Prostate gland (tissue), 2 donors: Measurements from ENCODE around the gene JMJD1C. TPM values are rescaled to one million over a fixed set of nuclear protein-coding genes. Genes with fewer than 3 reads are reported as not detected.

Experiments used
- DNase-seq: peaks from one replicate; pipeline ENCODE4 v3.0.0-alpha.2; 2019; ENCODE audit warnings: low spot score
- H3K27ac ChIP-seq, 2 donors: fragments of 200-600 bp; sonication (generic); 2 replicates each; pipeline ENCODE4 v1.5.1; 2017 to 2019
- H3K27me3 ChIP-seq: fragments of 200-600 bp; sonication (generic); replicated peaks from 2 replicates; pipeline ENCODE4 v1.5.1; 2019; ENCODE audit not compliant: insufficient read depth
- H3K36me3 ChIP-seq, 2 donors: fragments of 200-600 bp; sonication (generic); 1 replicate in 1 of 2; 2 replicates in 1 of 2; pipeline versions ENCODE4 v1.5.1 to v1.8.1; 2017 to 2019
- H3K4me1 ChIP-seq: fragments of 200-600 bp; sonication (generic); replicated peaks from 2 replicates; pipeline ENCODE4 v1.5.1; 2019
- H3K4me3 ChIP-seq, 2 donors: fragments of 200-600 bp; sonication (generic); 2 replicates each; pipeline ENCODE4 v1.5.1; 2017 to 2019
- H3K9me3 ChIP-seq: fragments of 200-600 bp; sonication (generic); 2 replicates; pipeline ENCODE4 v1.5.1; 2017
- POLR2A ChIP-seq: fragments of 450-650 bp; IDR thresholded peaks from one replicate; pipeline ENCODE4 v1.6.1; 2016; ENCODE audit warnings: antibody characterized with exemption, mild to moderate bottlenecking
- POLR2AphosphoS5 ChIP-seq: sonication (generic); formaldehyde crosslinking; IDR thresholded peaks from one replicate; pipeline ENCODE4 v1.6.1; 2017; ENCODE audit warnings: antibody characterized with exemption
- WGBS: methylation state at CpG from one replicate; pipeline ENCODE4 v1.1.5; 2018; 5-methylcytosine and 5-hydroxymethylcytosine counted together
- intact Hi-C: fragments of 100-400 bp; cut with DNase I; formaldehyde crosslinking; loops from one replicate; pipeline ENCODE4 v1.14.2; 2022
- total RNA-seq, 2 donors: library from RNA; depleted of rRNA; stranded (reverse); fragments of >200 nt; gene quantifications; one replicate each; pipeline ENCODE4 v1.1.0, GENCODE V29; 2016
- TF ChIP-seq, protein P1 (sequence below), 4 experiments: fragments of 200-600 bp in 2 of 4; fragments of 450-650 bp in 2 of 4; sonication (generic) in 2 of 4; IDR thresholded peaks; 1 replicate in 3 of 4; 2 replicates in 1 of 4; pipeline ENCODE4 v1.5.1; 2016 to 2019; ENCODE audit warnings: antibody characterized with exemption in 4 of 4, mild to moderate bottlenecking in 2 of 4, moderate library complexity in 2 of 4

The JMJD1C gene
- total RNA-seq, 2 donors from 2014 or later = 66.9 to 97.9 TPM

DNA sequence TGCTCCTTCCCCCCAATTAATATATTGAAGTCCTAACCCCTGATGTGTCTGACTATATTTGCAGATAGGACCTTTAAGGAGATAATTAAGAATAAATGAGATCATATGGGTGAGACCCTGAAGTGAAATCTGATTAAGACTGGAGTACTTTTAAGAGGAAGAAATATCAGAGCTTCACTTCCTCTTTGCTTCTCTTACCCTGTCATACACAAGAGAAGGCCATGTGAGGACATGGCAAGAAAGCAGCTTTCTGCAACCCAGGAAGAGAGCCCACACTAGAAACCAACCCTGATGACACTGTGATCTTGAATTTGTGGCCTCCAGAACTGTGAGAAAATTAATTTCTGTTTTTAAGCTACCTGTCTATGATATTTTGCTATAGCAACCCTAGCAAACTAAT is 44.2 kb downstream of the JMJD1C start:
- Histone ChIP-seq H3K9me3 (no peaks in the 10 kb centered on the region), H3K4me1 (no peaks in the 10 kb centered on the region), H3K27me3 (no peaks in the 10 kb centered on the region), H3K36me3 (no peaks in the 10 kb centered on the region), H3K4me3 (no peak overlapping the region), H3K27ac (no peak overlapping the region)
- intact Hi-C loops = no loop called here
- no peak for DNase-seq
- no peak for TF ChIP-seq POLR2AphosphoS5
- TF ChIP-seq, protein P1, sequence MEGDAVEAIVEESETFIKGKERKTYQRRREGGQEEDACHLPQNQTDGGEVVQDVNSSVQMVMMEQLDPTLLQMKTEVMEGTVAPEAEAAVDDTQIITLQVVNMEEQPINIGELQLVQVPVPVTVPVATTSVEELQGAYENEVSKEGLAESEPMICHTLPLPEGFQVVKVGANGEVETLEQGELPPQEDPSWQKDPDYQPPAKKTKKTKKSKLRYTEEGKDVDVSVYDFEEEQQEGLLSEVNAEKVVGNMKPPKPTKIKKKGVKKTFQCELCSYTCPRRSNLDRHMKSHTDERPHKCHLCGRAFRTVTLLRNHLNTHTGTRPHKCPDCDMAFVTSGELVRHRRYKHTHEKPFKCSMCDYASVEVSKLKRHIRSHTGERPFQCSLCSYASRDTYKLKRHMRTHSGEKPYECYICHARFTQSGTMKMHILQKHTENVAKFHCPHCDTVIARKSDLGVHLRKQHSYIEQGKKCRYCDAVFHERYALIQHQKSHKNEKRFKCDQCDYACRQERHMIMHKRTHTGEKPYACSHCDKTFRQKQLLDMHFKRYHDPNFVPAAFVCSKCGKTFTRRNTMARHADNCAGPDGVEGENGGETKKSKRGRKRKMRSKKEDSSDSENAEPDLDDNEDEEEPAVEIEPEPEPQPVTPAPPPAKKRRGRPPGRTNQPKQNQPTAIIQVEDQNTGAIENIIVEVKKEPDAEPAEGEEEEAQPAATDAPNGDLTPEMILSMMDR (IDR thresholded peaks at IDR 0.05) = no peak
- no peak for TF ChIP-seq POLR2A

DNA sequence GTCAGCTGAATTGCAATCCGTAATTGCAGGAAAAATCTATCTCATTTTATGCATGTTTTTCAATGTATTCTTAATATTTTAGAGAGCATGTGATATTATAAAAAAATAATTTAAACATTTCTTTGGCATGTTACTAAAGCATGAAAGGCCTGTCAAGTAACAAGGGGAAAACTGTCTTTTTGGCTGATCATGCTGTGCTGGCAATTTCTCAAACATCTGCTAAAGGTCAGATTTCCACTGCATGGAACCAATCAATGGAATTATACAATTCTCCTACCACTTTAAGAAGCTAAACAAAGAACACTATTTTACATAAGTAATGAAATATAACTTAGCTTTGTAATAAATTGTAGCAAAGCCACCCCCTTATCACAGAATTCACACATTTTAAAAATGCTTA is 49.4 kb downstream of the JMJD1C start:
- no peaks in the 10 kb centered on the region for H3K4me1 ChIP-seq
- H3K9me3 ChIP-seq = no peaks in the 10 kb centered on the region
- intact Hi-C loops = no loop called here
- H3K36me3 ChIP-seq = no peaks in the 10 kb centered on the region
- 70% methylated on average over 1 of the region's 1 CpG for WGBS
- no peaks in the 10 kb centered on the region for H3K27me3 ChIP-seq
- H3K4me3 ChIP-seq = no peak overlapping the region
- no peak for TF ChIP-seq POLR2A
- TF ChIP-seq, protein P1 (IDR thresholded peaks at IDR 0.05) = no peak
- no peak for TF ChIP-seq POLR2AphosphoS5
- DNase-seq = no peak
- no peak overlapping the region for H3K27ac ChIP-seq

DNA sequence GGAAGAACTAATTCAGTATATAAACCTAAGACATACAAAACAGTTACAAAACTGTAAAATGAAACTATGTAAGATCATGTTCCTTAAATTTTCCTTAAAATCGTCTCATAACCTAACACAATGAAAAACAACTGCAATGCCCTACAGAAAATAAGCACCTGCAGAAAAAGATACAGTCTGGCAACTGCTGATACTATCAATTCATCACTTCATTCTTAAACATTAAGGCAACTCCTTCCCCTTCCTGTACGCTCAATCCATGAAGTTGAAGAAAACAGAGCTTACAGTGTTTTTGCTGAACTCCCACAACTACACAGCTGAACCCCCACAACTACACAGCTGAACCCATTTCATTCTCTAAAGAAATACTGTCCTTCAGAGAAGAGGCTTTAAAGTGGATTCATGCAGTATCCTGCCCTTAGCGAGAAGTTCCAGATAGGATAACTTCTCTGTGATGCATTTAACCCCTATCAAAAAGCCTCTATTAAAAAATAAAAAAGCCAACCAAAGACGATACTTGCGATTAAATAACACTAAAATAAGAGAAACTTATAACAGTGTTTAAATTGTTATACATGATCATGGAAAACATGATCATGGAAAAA is 50.0 kb downstream of the JMJD1C start:
- no peak for DNase-seq
- H3K36me3 ChIP-seq = no peaks in the 10 kb centered on the region
- H3K27me3 ChIP-seq = no peaks in the 10 kb centered on the region
- TF ChIP-seq POLR2AphosphoS5 (no peak), POLR2A (no peak)
- TF ChIP-seq, protein P1 (IDR thresholded peaks at IDR 0.05) = no peak
- H3K4me3 ChIP-seq = no peak overlapping the region
- H3K27ac ChIP-seq = no peak overlapping the region
- H3K4me1 ChIP-seq = no peaks in the 10 kb centered on the region
- intact Hi-C loops = no loop called here
- WGBS = 38% methylated on average over 5 of the region's 5 CpGs
- no peaks in the 10 kb centered on the region for H3K9me3 ChIP-seq

DNA sequence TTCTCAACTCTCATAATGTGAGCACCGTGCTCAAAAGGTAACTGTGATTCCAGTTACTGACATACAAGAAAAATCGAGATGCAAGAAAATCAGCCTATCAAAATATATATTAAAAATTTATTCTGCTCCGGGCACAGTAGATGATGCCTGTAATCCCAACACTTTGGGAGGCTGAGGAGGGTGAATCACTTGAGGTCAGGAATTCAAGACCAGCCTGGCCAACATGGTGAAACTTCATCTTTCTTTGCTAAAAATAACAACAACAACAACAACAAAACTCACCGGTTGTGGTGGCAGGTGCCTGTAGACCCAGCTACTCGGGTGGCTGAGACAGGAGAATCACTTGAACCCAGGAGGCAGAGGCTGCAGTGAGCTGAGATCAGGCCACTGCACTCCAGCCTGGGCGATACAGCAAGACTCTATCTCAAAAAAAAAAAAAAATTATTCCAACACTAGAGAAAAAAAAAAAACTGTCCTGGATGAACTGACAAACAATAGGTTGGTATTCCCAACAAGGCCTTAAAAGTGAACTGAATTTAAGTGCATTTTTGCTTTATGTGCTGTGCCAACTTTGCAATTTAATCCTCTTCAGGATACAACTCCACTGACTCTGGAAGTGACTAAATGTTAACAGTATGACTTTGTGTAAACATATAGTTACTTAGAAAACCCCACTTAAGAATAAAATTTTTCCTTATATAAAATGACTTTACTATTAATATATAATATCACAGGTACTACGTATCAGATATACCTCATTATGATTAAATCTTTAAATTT is 51.1 kb downstream of the JMJD1C start:
- Histone ChIP-seq H3K9me3 (no peaks in the 10 kb centered on the region), H3K27ac (no peak overlapping the region), H3K27me3 (no peaks in the 10 kb centered on the region), H3K4me3 (no peak overlapping the region), H3K4me1 (no peaks in the 10 kb centered on the region), H3K36me3 (no peaks in the 10 kb centered on the region)
- intact Hi-C loops = no loop called here
- WGBS = 88% methylated on average over 7 of the region's 7 CpGs
- DNase-seq = no peak
- TF ChIP-seq POLR2A = no peak
- TF ChIP-seq POLR2AphosphoS5 = no peak
- TF ChIP-seq, protein P1 (IDR thresholded peaks at IDR 0.05) = no peak

DNA sequence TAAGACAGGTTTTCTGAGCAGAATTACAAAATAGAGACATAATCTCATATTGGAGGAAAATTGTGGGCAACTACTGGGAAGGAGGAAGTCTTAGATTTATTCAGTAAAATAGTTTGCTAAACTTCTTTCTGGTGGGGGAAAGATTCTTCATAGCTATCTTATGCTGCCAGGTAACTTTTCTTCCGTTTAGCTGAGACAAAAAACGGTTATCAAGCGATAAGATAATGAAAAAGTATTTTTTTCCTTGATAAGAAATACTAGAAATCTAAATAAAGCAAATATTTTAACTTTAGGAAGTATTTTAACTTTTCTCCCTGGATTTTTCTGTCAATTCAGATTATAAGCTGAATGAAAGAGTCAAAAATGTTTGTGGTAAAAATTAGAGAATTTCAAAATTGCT is 52.3 kb downstream of the JMJD1C start:
- Histone ChIP-seq H3K4me3 (no peak overlapping the region), H3K4me1 (no peaks in the 10 kb centered on the region), H3K9me3 (no peaks in the 10 kb centered on the region), H3K27me3 (no peaks in the 10 kb centered on the region), H3K36me3 (no peaks in the 10 kb centered on the region), H3K27ac (no peak overlapping the region)
- 62% methylated on average over 3 of the region's 3 CpGs for WGBS
- no peak for DNase-seq
- intact Hi-C loops = no loop called here
- no peak for TF ChIP-seq POLR2A
- TF ChIP-seq, protein P1 (IDR thresholded peaks at IDR 0.05) = no peak
- TF ChIP-seq POLR2AphosphoS5 = no peak
